HG02623 (cell line): Measurements from ENCODE around the gene ZBTB7C.

Experiments used
- ATAC-seq: cut with Tn5 transposase; IDR thresholded peaks from one replicate; pipeline ENCODE4 v1.9.1; 2021; ENCODE audit warnings: moderate library complexity; ENCODE audit not compliant: unreplicated experiment

ZBTB7C gene

GRCh38 chr18:48100651-48101165 is 308.5 kb downstream of the ZBTB7C start:
- ATAC-seq: no peak

GRCh38 chr18:48100165-48100575 is 309.0 kb downstream of the ZBTB7C start:
- no peak for ATAC-seq

GRCh38 chr18:48099481-48100164 is 309.6 kb downstream of the ZBTB7C start:
- no peak for ATAC-seq

- no peak for ATAC-seq
These were observed 310.6 kb downstream of the ZBTB7C start for GRCh38 chr18:48098538-48098937.

- ATAC-seq: no peak
These were observed 311.2 kb downstream of the ZBTB7C start for GRCh38 chr18:48098007-48098406.

- no peak for ATAC-seq
These were observed 313.5 kb downstream of the ZBTB7C start for GRCh38 chr18:48095726-48096125.

- ATAC-seq: no peak
These were observed 316.1 kb downstream of the ZBTB7C start for GRCh38 chr18:48093104-48093503.

- ATAC-seq: no peak
These were observed 317.2 kb downstream of the ZBTB7C start for GRCh38 chr18:48091869-48092497.

GRCh38 chr18:48090702-48091101 is 318.5 kb downstream of the ZBTB7C start:
- no peak for ATAC-seq

- ATAC-seq: no peak
These were observed 319.2 kb downstream of the ZBTB7C start for GRCh38 chr18:48090021-48090420.

GRCh38 chr18:48085781-48086487 is 323.2 kb downstream of the ZBTB7C start:
- ATAC-seq: no peak

- no peak for ATAC-seq
These were observed 324.3 kb downstream of the ZBTB7C start for GRCh38 chr18:48084858-48085257.

GRCh38 chr18:48084041-48084757 is 325.0 kb downstream of the ZBTB7C start:
- no peak for ATAC-seq

- ATAC-seq: no peak
These were observed 328.6 kb downstream of the ZBTB7C start for GRCh38 chr18:48080546-48080945.

GRCh38 chr18:48079885-48080284 is 329.3 kb downstream of the ZBTB7C start:
- ATAC-seq: no peak

- ATAC-seq: no peak
These were observed 330.7 kb downstream of the ZBTB7C start for GRCh38 chr18:48078448-48078847.

- ATAC-seq: no peak
These were observed 331.9 kb downstream of the ZBTB7C start for GRCh38 chr18:48077291-48077690.

GRCh38 chr18:48076461-48076860 is 332.7 kb downstream of the ZBTB7C start:
- ATAC-seq: no peak

- no peak for ATAC-seq
These were observed 333.5 kb downstream of the ZBTB7C start for GRCh38 chr18:48075707-48076093.

- ATAC-seq: no peak
These were observed 334.1 kb downstream of the ZBTB7C start for GRCh38 chr18:48074929-48075706.
